Left ventricle myocardium inferior (tissue), 1 donor: ENCODE measurements around the gene TSPOAP1. TPM values are rescaled to one million over a fixed set of nuclear protein-coding genes. Genes with fewer than 3 reads are reported as not detected.

Experiments used
- DNase-seq: peaks from one replicate; pipeline ENCODE4 v3.0.0-alpha.2; 2020
- H3K27ac ChIP-seq: fragments of 200-600 bp; replicated peaks from 2 replicates; pipeline ENCODE4 v1.8.0; 2021
- H3K27me3 ChIP-seq: fragments of 200-600 bp; 2 replicates; pipeline ENCODE4 v1.8.0; 2021; ENCODE audit warnings: low read depth
- H3K36me3 ChIP-seq: fragments of 200-600 bp; 2 replicates; pipeline ENCODE4 v1.8.0; 2021
- H3K4me1 ChIP-seq: fragments of 200-600 bp; 2 replicates; pipeline ENCODE4 v1.8.0; 2021
- H3K4me3 ChIP-seq: fragments of 200-600 bp; 2 replicates; pipeline ENCODE4 v1.8.0; 2021; ENCODE audit warnings: mild to moderate bottlenecking, moderate library complexity
- H3K9me3 ChIP-seq: fragments of 200-600 bp; replicated peaks from 2 replicates; pipeline ENCODE4 v1.8.0; 2021
- CTCF ChIP-seq: fragments of 200-600 bp; IDR thresholded peaks from 2 replicates; pipeline ENCODE4 v1.8.0; 2021; ENCODE audit warnings: antibody characterized with exemption, mild to moderate bottlenecking, borderline replicate concordance
- intact Hi-C: fragments of 100-400 bp; cut with micrococcal nuclease; formaldehyde crosslinking; loops from one replicate; pipeline ENCODE4 v1.11.0; 2022
- total RNA-seq: library from RNA; stranded (reverse); fragmentation: NEBNext Ultra II Directional; extraction: Animal tissue kit (Norgen Biotek cat#: 25700); gene quantifications from one replicate; pipeline ENCODE4 v1.2.1, GENCODE V29; 2021
- donor health status: DM: no; HTN: yes; CAD: no; lungs with severe emphysema.

TSPOAP1 gene
- total RNA-seq, 1 donor from 2014 or later = 12.8 TPM

DNA sequence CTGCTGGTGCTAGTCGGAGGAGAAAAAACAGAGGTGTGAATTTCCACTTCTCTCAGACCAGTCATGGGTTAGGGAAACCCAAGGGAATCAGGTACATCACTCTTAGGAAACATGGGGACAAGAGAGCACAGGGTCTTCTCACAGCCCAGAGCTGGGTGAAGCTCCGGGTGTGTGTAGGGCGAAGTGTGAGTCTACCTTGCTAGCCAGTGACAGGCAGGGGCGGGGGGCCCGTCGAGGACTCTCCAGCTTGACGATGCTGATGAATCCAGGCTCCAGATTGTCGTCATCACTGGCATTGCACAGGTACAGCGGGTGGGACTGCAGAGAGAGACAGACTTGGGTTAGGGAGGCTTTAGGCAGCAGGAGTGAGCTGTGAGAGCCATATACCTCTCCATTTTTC lies 42.1 kb upstream of the TSPOAP1 start:
- Histone ChIP-seq H3K4me3 (no peak overlapping the region), H3K27me3 (no peaks in the 10 kb centered on the region), H3K36me3 (peaks cover 5% of the 10 kb centered on the region), H3K9me3 (no peaks in the 10 kb centered on the region), H3K4me1 (no peaks in the 10 kb centered on the region), H3K27ac (no peak overlapping the region)
- TF ChIP-seq CTCF = no peak
- intact Hi-C loops = no loop called here
- DNase-seq = no peak

- intact Hi-C loops = no loop called here
- H3K27me3 ChIP-seq = no peaks in the 10 kb centered on the region
- no peak overlapping the region for H3K4me3 ChIP-seq
- no peaks in the 10 kb centered on the region for H3K9me3 ChIP-seq
- no peak for TF ChIP-seq CTCF
- H3K27ac ChIP-seq = no peak overlapping the region
- DNase-seq = no peak
- peaks cover 5% of the 10 kb centered on the region for H3K36me3 ChIP-seq
- H3K4me1 ChIP-seq = no peaks in the 10 kb centered on the region
Measured at GRCh38 chr17:58370309-58370708, 41.7 kb upstream of the TSPOAP1 start.

GRCh38 chr17:58369214-58370031 lies 40.8 kb upstream of the TSPOAP1 start:
- H3K9me3 ChIP-seq = no peaks in the 10 kb centered on the region
- intact Hi-C loops = no loop called here
- H3K36me3 ChIP-seq = peaks cover 5% of the 10 kb centered on the region
- H3K4me1 ChIP-seq = no peaks in the 10 kb centered on the region
- H3K4me3 ChIP-seq = no peak overlapping the region
- TF ChIP-seq CTCF = no peak
- no peak overlapping the region for H3K27ac ChIP-seq
- no peak for DNase-seq
- H3K27me3 ChIP-seq = no peaks in the 10 kb centered on the region

DNA sequence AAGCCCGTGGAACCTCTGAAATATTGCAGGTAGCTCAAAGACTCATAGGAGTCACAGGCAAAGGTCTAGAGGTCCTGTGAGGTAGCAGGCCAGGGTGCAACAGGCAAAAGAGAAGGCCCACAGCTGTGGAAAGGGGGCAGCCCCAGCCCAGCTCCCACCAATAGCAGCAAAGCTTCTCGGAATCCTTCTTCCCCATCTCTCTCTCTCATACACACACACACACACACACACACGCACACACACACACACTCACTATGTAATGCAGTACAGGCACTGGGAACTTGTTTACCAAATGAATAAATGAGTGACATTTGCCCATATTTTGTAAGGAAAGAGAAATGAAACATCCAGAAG lies 40.2 kb upstream of the TSPOAP1 start:
- intact Hi-C loops = no loop called here

GRCh38 chr17:58367461-58367860 lies 38.9 kb upstream of the TSPOAP1 start:
- no peaks in the 10 kb centered on the region for H3K27me3 ChIP-seq
- H3K9me3 ChIP-seq = no peaks in the 10 kb centered on the region
- H3K4me3 ChIP-seq = no peak overlapping the region
- H3K36me3 ChIP-seq = peaks cover 5% of the 10 kb centered on the region
- no peaks in the 10 kb centered on the region for H3K4me1 ChIP-seq
- intact Hi-C loops = no loop called here
- TF ChIP-seq CTCF = no peak
- no peak overlapping the region for H3K27ac ChIP-seq
- DNase-seq = no peak

More for the DNA sequence above, 40.2 kb upstream of the TSPOAP1 start:
- Histone ChIP-seq H3K27me3 (no peaks in the 10 kb centered on the region), H3K36me3 (peaks cover 5% of the 10 kb centered on the region), H3K27ac (no peak overlapping the region), H3K4me1 (no peaks in the 10 kb centered on the region), H3K9me3 (no peaks in the 10 kb centered on the region), H3K4me3 (no peak overlapping the region)
- no peak for DNase-seq
- TF ChIP-seq CTCF = no peak
